GM19324 (cell line): ENCODE data around the gene TTLL4.

ENCODE experiments used
- ATAC-seq: cut with Tn5 transposase; IDR thresholded peaks from one replicate; pipeline ENCODE4 v1.9.1; 2021; ENCODE audit warnings: mild to moderate bottlenecking, moderate library complexity; ENCODE audit not compliant: unreplicated experiment, low FRiP score

The TTLL4 gene

DNA sequence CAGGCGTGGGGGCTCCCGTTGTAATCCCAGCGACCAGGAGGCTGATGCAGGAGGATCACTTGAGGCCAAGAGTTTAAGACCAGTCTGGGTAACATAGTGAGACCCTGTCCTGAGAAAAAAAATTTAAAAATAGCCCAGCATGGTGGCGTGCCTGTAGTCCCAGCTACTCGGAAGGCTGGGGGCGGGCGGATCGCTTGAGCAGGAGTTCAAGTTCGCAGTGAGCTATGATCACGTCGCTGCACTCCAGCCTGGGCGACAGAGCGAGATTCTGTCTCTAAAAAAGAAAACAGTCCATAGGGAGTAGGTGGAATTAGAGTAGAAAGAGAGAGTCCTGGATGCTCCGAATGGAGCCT is 325 bp upstream of the TTLL4 start:
- no peak for ATAC-seq

DNA sequence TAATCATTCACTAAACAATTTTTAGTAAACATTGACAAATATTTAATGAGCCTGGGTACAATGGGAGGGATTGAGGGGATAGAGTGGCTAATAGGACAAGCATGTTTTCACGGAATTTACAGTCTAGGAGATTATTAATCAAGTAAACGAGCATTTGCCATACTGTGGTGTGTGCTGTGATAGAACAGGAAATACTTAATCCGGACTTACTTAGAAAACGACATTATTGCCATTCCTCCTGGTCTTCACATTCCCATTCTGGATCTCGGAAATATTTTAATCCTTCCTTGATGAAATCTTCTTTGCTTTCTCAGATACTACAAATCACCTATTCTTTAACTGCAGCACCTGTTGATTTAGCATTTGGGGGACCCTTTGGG is 905 bp downstream of the TTLL4 start:
- no peak for ATAC-seq

DNA sequence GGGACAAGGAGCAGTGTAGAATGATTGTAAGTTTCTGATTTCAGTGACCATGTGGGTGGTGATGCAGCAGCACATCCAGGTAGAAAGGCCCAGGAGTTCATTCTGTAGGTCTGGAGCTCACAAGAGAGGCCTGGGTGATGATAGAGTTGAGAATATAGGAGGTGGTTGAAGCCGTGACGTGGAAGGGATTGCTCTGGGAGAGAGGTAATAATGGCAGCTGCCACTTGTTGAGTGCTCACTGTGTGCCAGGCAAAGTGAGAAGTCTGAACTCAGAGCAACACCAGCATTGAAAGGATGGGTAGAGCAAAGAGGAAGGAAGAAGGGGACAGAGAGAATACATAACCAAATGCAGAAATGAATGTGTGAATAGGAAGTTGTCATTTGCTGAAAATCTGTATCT is 3.3 kb downstream of the TTLL4 start:
- no peak for ATAC-seq

DNA sequence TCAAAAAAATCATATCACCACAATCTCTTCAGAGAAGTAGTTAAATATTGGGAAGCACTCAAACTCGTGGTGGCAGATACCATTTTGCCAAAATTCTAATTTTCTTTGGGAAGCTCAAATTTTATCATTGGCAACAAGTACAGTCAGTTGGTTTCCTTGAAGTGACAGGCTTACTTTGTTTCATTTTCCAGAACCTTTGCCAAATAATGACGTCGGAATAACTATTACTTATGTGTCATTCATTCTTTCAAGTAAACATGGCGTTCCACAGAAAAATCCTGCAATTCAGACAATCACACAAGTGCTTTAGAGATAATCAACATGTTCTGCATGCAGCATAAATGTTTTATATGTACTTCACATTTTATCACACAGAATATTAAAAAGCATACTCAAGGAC is 5.4 kb downstream of the TTLL4 start:
- ATAC-seq: no peak

DNA sequence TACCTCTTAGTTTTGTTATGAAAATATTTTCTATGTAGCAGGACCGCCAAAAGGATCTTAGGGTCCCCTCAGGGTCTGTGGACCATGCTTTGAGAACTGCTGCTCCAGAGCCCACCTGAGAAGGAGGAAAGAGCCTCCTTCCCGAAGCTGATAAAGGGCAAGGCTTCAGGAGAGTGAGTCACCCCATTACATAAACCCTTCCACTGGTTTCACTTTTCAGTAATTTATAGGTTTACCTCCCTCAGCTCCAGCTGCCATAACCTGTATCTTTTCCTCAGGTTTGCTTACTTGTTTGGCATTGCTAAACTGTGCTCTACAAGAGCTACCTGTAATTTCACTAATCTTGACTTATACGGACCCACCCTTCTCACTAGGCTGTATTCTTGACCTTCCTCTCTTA is 6.6 kb downstream of the TTLL4 start:
- ATAC-seq: no peak

DNA sequence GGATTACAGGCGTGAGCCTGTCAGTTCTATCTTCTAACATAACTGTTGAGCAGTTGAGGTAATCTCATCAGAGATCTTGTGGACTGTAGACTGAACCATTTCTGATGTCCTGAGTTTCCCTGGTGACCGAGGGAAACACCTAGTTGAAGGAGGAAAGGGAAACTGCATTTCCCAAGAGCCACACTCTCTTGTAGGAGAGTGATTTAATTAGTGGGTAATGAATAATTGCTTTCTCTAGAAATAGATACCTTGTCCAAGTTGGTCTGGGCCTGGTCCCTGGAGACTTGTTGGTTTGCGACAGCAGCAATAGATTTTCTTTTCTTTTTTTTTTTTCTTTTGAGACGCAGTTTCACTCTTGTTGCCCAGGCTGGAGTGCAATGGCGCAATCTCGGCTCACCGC is 7.4 kb downstream of the TTLL4 start:
- no peak for ATAC-seq

DNA sequence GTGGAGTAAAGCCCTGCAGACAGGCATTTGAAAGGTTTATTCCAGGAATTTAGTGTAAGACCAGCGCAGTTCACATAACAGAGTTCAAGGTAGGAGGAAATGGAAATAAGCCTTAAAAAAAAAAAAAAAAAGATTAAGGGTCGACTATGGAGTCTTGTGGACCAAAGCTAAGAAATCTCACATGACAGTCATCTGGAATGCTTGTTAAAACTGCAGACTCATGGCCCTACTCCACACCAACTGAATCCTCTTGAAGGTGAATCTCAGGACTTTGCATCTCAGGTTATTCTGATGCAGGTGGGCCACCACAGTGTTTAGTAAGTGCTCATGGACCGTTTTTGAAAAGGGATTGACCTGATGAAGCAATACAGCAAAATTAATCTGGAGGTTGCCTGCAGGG is 8.8 kb downstream of the TTLL4 start:
- no peak for ATAC-seq

DNA sequence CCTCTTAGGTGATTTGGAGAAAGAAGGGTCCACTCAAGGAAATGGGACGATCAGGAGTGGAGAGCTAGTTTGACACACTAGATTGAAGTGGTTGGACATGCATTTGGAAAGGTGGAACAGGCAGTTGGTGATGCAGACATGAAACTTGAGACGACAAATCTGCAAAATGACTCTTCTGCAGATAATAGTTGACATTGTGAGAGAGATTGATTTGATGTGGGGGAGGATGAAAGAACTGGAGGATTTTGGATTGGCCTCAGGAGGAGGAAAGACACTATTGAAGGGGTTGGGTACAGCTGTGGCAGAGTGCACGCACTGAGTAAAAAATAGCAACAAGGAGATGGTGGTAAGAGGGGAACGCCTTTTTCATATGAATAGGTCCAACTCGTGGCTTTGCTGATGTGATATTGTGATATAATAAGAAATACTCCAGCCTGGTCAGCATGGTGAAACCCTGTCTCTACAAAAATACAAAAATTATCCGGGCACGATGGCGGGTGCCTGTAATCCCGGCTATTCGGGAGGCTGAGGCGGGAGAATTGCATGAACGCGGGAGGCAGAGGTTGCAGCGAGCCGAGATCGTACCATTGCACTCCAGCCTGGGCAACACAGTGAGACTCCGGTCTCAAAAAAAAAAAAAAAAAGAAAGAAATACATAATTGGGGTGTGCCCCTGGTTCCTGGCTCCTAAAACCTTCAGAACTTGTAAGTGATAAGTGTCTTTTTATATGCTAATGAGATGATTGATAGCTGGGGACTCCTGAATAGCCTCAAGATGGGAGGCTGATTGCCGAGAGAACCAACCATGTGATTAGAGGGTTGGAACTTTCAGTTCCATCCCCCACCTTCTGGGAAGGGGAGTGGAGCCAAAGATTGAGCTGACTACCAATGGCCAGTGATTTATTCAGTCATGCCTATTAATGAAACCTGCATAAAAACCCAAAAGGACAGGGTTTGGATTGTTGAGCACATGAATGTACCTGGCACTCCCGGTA is 9.7 kb downstream of the TTLL4 start:
- ATAC-seq: no peak

DNA sequence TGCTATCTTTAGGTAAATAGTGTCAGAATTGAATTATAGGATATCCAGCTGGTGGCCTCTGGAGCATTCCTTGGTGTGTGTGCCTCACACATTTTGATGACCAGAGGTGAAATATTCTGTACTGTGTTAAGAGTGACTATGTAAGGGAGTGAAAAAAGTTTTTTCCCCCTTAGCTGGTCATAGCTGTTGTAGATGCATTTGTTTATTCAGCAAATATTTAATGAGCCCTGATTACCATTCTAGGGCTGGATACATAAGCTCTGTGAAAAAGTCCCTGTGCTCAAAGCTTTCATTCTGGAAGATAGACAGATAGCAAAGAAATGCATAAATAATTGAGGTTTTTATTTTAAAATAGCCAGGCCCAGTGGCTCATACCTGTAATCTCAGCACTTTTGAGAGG is 10.9 kb downstream of the TTLL4 start:
- ATAC-seq: no peak

DNA sequence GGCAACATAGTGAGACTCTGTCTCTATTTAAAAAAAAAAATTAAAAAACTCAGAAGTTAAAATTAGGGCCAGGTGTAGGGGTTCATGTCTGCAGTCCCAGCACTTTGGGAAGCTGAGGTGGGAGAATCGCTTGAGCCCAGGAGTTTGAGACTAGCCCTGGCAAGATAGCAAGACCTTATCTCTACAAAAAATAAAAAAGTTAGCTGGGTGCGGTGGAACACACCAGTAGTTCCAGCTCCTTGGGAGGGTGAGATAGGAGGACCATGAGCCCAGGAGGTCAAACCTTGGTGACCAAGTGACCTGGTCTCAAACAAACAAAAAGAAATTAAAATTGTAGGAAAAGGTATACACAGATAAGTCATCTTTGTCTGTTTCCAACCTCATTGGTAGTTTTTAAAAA is 11.3 kb downstream of the TTLL4 start:
- ATAC-seq: no peak

DNA sequence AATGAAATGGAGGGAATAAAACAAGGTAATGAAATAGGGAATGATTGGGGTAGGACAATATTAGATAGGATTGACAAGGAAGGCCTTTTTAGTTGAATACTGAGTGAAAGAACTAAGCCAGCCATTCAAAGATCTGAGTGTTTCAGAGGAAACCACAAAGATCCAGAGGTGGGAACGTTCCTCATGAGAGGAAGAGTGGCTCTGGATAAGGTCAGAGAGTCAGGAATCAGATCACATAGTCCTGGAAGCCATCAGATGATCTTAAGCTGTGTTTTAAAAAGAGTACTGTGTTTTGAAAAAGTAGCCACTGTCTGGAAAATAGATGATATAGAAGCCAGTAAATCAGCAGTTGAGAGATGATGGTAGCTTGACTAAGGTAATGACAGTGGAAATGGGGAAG is 11.8 kb downstream of the TTLL4 start:
- no peak for ATAC-seq

DNA sequence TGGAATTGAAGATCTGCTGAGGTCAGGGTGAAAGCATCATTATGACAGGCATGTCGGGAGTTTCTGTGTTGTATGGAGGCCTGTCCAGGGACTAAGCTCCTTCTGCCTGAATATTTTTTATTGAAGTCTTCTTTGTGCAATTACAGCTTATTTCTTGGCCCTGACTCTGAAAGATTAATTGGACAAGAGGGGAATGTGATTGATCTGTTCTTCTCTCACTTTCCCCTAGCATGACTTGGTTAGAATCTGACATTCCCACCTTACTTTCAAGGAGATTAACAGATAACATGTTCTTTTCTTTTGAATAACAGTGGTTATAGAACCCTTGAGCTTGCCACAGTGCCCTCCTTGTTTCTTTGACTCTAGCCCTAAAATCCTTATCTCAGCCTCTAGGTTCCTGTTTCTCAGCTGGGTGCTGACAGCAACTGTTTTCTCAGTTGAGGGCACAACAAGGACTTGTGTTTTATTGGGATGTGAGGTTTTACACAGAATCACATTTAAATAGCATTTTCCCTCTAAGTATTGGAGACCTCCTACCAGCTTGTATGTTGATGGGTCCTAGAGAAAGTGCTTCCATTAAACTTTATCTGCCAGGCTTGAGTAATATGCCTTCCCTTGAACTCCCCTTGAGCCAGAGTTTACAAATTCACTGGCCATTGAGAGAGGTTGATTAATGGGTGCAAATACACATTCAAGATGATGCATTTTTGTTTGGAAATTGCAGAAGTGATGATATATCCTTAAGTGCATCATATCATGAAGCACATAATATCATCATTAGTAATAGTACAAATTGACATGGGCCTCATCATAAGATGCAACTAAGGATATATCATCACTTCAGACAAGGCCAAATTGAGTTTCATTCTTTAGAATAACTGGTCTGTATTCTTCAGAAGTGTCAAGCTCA is 12.5 kb downstream of the TTLL4 start:
- no peak for ATAC-seq

DNA sequence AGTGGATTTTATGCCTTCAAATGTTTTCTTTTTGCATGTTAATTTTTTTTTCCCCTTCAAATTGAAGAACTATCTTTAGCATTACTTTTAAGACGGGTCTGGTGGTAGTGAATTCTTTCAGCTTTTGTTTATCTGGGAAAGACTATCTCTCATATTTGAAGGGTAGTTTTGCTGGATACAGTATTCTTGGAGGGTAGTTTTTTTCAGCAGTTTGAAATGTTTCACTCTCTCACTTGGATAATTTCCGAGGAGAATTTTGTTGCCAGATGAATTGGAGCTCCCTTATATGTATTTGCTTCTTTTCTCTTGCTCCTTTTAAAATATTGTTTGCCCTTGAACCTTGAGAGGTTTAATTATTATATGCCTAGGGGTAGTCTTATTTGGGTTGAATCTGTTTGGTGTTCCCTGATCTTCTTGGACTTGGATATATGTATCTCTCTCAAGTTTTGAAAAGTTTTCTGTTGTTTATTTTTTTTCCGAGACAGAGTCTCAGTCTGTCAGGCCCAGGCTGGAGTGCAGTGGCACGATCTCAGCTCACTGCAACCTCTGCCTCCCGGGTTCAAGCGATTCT is 15.5 kb downstream of the TTLL4 start:
- ATAC-seq: no peak

DNA sequence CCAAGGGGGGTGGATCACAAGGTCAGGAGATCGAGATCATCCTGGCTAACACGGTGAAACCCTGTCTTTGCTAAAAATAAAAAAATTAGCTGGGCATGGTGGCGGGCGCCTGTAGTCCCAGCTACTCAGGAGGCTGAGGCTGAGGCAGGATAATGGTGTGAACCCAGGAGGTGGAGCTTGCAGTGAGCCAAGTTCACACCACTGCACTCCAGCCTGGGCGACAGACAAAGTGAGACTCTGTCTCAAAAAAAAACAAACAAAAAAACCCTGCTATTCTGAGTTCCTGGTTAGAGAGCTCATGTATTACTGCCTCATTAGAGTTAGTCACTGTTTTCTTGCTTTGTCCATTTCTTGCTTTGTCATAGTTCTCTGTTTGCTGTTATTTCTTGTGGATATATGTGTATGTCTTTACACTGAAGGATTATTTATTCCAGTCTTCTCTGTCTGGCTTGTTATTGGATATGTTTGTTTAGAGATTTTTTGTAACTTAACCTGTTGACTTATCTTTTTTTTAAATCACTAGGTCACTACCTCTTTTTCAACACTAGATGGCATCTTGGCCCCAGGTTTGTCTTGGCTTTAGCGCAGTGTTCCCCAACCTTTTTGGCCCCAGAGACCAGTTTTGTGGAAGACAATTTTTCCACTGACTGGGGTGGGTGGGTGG is 17.0 kb downstream of the TTLL4 start:
- no peak for ATAC-seq

DNA sequence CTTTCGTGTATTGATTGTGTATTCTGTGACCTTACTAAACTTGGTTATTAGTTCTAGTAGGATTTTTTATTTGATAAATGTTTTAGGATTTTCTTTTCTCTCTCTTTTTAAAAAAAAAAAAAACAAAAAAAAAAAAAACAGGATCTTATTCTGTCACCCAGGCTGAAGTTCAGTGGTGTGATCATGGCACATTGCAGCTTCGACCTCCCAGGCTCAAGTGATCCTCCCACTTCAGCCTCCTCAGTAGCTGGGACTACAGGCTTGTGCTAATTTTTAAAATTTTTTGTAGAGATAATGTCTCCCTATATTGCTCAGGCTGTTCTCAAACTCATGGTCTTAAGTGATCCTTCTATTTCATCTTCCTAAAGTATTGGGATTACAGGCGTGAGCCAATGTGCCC is 19.0 kb downstream of the TTLL4 start:
- no peak for ATAC-seq

DNA sequence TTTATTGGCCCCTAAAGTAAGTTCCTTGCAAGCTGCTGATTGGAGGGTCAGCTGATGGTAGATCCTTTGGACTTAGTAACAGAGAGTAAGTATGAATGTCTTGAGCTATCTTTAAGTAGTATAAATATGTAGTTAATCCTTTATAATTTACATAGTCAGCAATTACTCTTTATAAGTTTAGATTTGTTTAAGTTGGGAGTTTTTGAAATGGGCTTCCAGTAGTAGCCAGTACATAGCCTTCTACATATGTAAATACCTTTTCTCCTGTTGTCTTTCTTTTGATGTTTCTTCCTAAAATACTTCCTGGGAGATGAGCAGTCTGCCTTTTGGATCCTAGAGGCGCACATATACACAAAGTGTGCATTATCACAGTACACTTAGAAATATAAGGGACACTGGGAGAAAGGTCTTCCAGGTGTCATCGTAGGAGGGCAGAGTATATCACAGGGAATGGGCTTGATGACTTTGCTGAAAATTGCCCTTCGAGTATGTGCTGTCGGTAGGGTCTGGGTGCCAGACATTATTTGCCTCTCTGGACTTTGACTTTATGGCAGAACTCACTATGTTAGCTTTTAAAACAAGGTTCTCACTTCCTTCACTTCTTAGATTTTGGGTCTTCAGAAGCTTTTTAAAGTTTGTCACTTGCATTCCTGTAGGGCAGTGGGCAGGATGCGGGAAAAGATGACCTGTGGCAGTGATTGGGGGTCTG is 21.6 kb downstream of the TTLL4 start:
- no peak for ATAC-seq

DNA sequence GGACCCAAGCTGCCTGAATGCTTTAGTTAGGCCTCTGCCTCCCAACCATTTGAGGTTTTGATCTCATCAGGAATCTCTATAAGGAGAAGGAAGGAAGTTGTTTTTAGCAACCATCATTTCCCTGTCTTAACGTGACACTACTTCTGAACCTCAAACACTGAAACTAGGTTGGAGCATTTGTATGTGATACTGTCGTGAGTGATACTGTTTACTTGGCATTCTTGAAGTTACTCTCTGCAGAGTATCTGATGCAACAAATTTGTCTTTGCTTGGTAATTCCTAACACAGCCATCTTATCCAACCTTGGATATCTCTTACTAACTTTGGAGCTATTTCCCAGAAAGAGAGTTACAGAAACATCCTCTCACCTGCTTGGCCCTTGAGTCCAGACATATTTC is 22.1 kb downstream of the TTLL4 start:
- no peak for ATAC-seq

DNA sequence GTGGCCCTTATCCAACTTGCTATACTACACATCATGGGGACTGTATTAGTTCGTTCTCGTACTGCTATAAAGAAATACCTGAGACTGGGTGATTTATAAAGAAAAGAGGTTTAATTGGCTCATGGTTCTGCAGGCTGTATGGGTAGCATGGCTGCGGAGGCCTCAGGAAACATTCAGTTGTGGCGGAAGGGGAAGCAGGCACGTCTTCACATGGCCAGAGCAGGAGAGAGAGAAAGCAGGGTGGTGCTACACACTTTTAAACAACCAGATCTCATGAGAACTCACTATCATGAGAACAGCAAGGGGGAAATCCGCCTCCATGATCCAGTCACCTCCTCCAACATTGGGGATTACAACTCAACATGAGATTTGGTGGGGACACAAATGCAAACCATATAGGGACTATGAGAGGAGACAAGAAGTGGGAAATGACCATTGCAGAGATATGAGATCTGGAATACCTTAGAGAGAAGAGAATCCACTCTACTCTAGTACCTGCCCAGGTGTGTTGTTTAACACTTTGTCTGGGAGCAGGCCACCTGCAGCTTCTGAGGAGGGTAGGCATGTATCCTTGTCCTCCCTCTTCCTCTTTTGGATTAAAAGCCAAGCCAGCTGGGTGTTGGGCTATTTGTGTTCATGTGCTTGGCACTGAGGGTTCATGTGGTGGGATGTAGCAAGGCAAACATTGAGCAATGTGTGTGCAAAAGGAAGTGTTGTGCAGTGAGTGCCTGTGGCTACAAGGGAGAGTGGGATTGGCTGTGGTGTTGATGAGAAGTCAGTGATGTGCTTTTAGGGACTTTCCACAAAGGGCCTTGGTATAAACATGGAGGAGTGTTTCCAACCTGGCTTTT is 22.8 kb downstream of the TTLL4 start:
- no peak for ATAC-seq
